Hepatocyte (in vitro differentiated cells): ENCODE data around the gene FOXO6. TPM values are rescaled to one million over a fixed set of nuclear protein-coding genes. Genes with fewer than 3 reads are reported as not detected.

Experiments used
- DNase-seq: peaks from one replicate; pipeline ENCODE4 v3.0.0-alpha.2; 2016; ENCODE audit warnings: low spot score
- H2AFZ ChIP-seq: fragments of 200-600 bp; sonication (generic); 2 replicates; pipeline ENCODE4 v1.6.0; 2016; ENCODE audit warnings: antibody characterized with exemption, mild to moderate bottlenecking
- H3K27ac ChIP-seq: fragments of 200-600 bp; sonication (generic); 2 replicates; pipeline ENCODE4 v1.5.1; 2016; ENCODE audit warnings: mild to moderate bottlenecking
- H3K27me3 ChIP-seq: fragments of 200-600 bp; sonication (generic); 2 replicates; pipeline ENCODE4 v1.6.1; 2016
- H3K36me3 ChIP-seq: fragments of 200-600 bp; sonication (generic); replicated peaks from 2 replicates; pipeline ENCODE4 v1.5.1; 2016; ENCODE audit warnings: low read depth; ENCODE audit not compliant: insufficient read depth
- H3K4me1 ChIP-seq: fragments of 200-600 bp; sonication (generic); 2 replicates; pipeline ENCODE4 v1.5.1; 2016; ENCODE audit warnings: mild to moderate bottlenecking, moderate library complexity; ENCODE audit not compliant: insufficient read depth
- H3K4me2 ChIP-seq: fragments of 200-600 bp; sonication (generic); 2 replicates; pipeline ENCODE4 v1.6.0; 2016
- H3K4me3 ChIP-seq: fragments of 200-600 bp; sonication (generic); 2 replicates; pipeline ENCODE4 v1.5.1; 2016; ENCODE audit warnings: mild to moderate bottlenecking
- H3K79me2 ChIP-seq: fragments of 200-600 bp; sonication (generic); 2 replicates; pipeline ENCODE4 v1.6.0; 2017; ENCODE audit warnings: mild to moderate bottlenecking
- H3K9me2 ChIP-seq: fragments of 200-600 bp; sonication (generic); replicated peaks from 2 replicates; pipeline ENCODE4 v1.6.0; 2017; ENCODE audit warnings: mild to moderate bottlenecking; ENCODE audit not compliant: insufficient read depth
- H3K9me3 ChIP-seq: fragments of 200-600 bp; sonication (generic); 2 replicates; pipeline ENCODE4 v1.5.1; 2016; ENCODE audit warnings: low read depth, mild to moderate bottlenecking
- H4K20me1 ChIP-seq: fragments of 200-600 bp; sonication (generic); 2 replicates; pipeline ENCODE4 v1.6.0; 2016; ENCODE audit warnings: mild to moderate bottlenecking; ENCODE audit not compliant: insufficient read depth, poor library complexity, severe bottlenecking
- EZH2 ChIP-seq: fragments of 200-600 bp; sonication (generic); IDR thresholded peaks from 2 replicates; pipeline ENCODE4 v1.6.1; 2016; ENCODE audit warnings: antibody characterized with exemption, mild to moderate bottlenecking, borderline replicate concordance
- EZH2phosphoT487 ChIP-seq: fragments of 200-600 bp; sonication (generic); IDR thresholded peaks from one replicate; pipeline ENCODE4 v1.6.1; 2018; ENCODE audit warnings: antibody characterized with exemption, mild to moderate bottlenecking, low read depth, moderate library complexity; ENCODE audit not compliant: unreplicated experiment, severe bottlenecking
- WGBS: methylation state at CpG from one replicate; pipeline ENCODE4 v1.1.6; 2016; ENCODE audit warnings: low lambda C conversion rate; ENCODE audit errors: missing lambda C conversion rate; 5-methylcytosine and 5-hydroxymethylcytosine counted together
- polyA plus RNA-seq: library from polyadenylated mRNA; unstranded; fragments of >200 nt; fragmentation: Nextera tagmentation; extraction: Ambion mirVana; gene quantifications from 2 replicates; pipeline ENCODE4 v1.2.1, GENCODE V29; 2016
- total RNA-seq: library from RNA; depleted of rRNA; stranded (reverse); fragments of >200 nt; gene quantifications from 2 replicates; pipeline ENCODE4 v1.2.3, GENCODE V29; 2014
- TF ChIP-seq, protein P1 (sequence below): fragments of 200-600 bp; sonication (generic); IDR thresholded peaks from 2 replicates; pipeline ENCODE4 v1.5.1; 2016; ENCODE audit warnings: antibody characterized with exemption, mild to moderate bottlenecking; ENCODE audit not compliant: poor library complexity

Gene FOXO6
- total and polyA plus RNA-seq, 2 experiments from 2014 or later = 0.80 to 5.0 TPM

GRCh38 chr1:41392528-41392924 lies 31.3 kb downstream of the FOXO6 start:
- 92% methylated on average over 4 of the region's 4 CpGs for WGBS
- Histone ChIP-seq H3K27me3 (no peaks in the 10 kb centered on the region), H4K20me1 (no peaks in the 10 kb centered on the region), H2AFZ (no peak overlapping the region), H3K4me3 (no peak overlapping the region), H3K79me2 (no peaks in the 10 kb centered on the region), H3K4me1 (peaks cover 25% of the 10 kb centered on the region), H3K9me2 (no peaks in the 10 kb centered on the region), H3K9me3 (no peaks in the 10 kb centered on the region), H3K36me3 (no peaks in the 10 kb centered on the region), H3K4me2 (no peak overlapping the region), H3K27ac (no peak overlapping the region)
- no peak for TF ChIP-seq EZH2phosphoT487
- TF ChIP-seq, protein P1, sequence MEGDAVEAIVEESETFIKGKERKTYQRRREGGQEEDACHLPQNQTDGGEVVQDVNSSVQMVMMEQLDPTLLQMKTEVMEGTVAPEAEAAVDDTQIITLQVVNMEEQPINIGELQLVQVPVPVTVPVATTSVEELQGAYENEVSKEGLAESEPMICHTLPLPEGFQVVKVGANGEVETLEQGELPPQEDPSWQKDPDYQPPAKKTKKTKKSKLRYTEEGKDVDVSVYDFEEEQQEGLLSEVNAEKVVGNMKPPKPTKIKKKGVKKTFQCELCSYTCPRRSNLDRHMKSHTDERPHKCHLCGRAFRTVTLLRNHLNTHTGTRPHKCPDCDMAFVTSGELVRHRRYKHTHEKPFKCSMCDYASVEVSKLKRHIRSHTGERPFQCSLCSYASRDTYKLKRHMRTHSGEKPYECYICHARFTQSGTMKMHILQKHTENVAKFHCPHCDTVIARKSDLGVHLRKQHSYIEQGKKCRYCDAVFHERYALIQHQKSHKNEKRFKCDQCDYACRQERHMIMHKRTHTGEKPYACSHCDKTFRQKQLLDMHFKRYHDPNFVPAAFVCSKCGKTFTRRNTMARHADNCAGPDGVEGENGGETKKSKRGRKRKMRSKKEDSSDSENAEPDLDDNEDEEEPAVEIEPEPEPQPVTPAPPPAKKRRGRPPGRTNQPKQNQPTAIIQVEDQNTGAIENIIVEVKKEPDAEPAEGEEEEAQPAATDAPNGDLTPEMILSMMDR = no peak
- TF ChIP-seq EZH2 = no peak
- no peak for DNase-seq

- Histone ChIP-seq H2AFZ (no peak overlapping the region), H3K9me2 (no peaks in the 10 kb centered on the region), H3K9me3 (no peaks in the 10 kb centered on the region), H3K4me1 (peaks cover 21% of the 10 kb centered on the region), H3K4me3 (no peak overlapping the region), H3K27ac (no peak overlapping the region), H3K27me3 (no peaks in the 10 kb centered on the region), H3K36me3 (no peaks in the 10 kb centered on the region), H4K20me1 (no peaks in the 10 kb centered on the region), H3K4me2 (no peak overlapping the region), H3K79me2 (no peaks in the 10 kb centered on the region)
- TF ChIP-seq EZH2phosphoT487 (no peak), EZH2 (no peak)
- TF ChIP-seq, protein P1 = no peak
- WGBS = 86% methylated on average over 6 of the region's 6 CpGs
- DNase-seq = no peak
Measured at GRCh38 chr1:41393716-41394368, 32.6 kb downstream of the FOXO6 start.

DNA sequence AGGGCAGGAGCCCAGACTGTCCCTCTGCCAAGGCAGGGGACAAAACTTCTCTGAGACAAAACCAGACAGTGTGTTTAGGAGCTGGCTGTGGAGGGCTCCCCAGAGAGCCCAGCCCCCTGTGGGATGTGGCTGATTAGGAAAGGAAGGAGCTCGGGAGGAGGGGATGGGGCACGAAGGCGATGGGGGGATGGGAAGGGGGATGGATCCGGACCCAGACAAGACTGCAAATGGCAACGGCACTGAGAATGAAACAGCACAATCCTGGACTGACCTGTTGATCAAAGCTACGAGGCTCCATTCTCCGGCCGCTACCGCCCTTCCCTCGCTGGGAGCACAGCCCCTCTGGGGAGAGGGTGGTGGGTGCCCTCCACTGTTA lies 33.1 kb downstream of the FOXO6 start:
- no peak overlapping the region for H3K4me3 ChIP-seq
- no peaks in the 10 kb centered on the region for H3K79me2 ChIP-seq
- H3K9me3 ChIP-seq = no peaks in the 10 kb centered on the region
- H4K20me1 ChIP-seq = no peaks in the 10 kb centered on the region
- peaks cover 21% of the 10 kb centered on the region for H3K4me1 ChIP-seq
- H3K9me2 ChIP-seq = no peaks in the 10 kb centered on the region
- no peaks in the 10 kb centered on the region for H3K27me3 ChIP-seq
- DNase-seq = no peak
- no peaks in the 10 kb centered on the region for H3K36me3 ChIP-seq
- H3K27ac ChIP-seq = no peak overlapping the region
- H3K4me2 ChIP-seq = no peak overlapping the region
- TF ChIP-seq, protein P1 = no peak
- TF ChIP-seq EZH2phosphoT487 = no peak
- TF ChIP-seq EZH2 = no peak
- 87% methylated on average over 4 of the region's 10 CpGs for WGBS
- H2AFZ ChIP-seq = no peak overlapping the region
